ENCODE results near the gene VEZF1. TPM values are rescaled to one million over a fixed set of nuclear protein-coding genes. Genes with fewer than 3 reads are reported as not detected.

Gene VEZF1
- polyA plus RNA-seq, 3 donors, result 28.3 to 40.1 (median 29.0) TPM

GRCh38 chr17:57928928-57929327 is 59.1 kb downstream of the VEZF1 start:
- H3K36me3 ChIP-seq (replicated peaks in 1 of 2; ENCODE audit: control insufficient read depth in 1 of 2, insufficient read depth in 2 of 2, low read length in 2 of 2), result no peaks in the 10 kb centered on the region
- H3K27ac ChIP-seq (ENCODE audit: low read depth in 1 of 2, low read length in 2 of 2), result no peak overlapping the region
- no peak overlapping the region for H3K9ac ChIP-seq (ENCODE audit: insufficient read depth, low read length, poor library complexity, severe bottlenecking)
- H3K4me1 Mint-ChIP-seq, result peaks cover 12% of the 10 kb centered on the region
- no peak overlapping the region for H3K4me3 Mint-ChIP-seq
- no peak overlapping the region for H3K27ac Mint-ChIP-seq
- intact Hi-C loops (cut with micrococcal nuclease), result loop anchor here in 1 of 2 donors (5.0 kb wide), 1 partner anchor 57 kb away; no protein-coding TSS in a partner anchor
- H3K4me1 ChIP-seq (ENCODE audit: control insufficient read depth in 1 of 2, insufficient read depth in 2 of 2, low read length in 2 of 2), result peaks cover 4 to 7% of the 10 kb centered on the region in 2 donors
- H3K36me3 Mint-ChIP-seq, result peaks cover 8 to 11% of the 10 kb centered on the region in 2 donors
- TF ChIP-seq, protein P1, sequence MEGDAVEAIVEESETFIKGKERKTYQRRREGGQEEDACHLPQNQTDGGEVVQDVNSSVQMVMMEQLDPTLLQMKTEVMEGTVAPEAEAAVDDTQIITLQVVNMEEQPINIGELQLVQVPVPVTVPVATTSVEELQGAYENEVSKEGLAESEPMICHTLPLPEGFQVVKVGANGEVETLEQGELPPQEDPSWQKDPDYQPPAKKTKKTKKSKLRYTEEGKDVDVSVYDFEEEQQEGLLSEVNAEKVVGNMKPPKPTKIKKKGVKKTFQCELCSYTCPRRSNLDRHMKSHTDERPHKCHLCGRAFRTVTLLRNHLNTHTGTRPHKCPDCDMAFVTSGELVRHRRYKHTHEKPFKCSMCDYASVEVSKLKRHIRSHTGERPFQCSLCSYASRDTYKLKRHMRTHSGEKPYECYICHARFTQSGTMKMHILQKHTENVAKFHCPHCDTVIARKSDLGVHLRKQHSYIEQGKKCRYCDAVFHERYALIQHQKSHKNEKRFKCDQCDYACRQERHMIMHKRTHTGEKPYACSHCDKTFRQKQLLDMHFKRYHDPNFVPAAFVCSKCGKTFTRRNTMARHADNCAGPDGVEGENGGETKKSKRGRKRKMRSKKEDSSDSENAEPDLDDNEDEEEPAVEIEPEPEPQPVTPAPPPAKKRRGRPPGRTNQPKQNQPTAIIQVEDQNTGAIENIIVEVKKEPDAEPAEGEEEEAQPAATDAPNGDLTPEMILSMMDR (IDR thresholded peaks at IDR 0.05), result no peak
- H3K27me3 Mint-ChIP-seq (ENCODE audit: low read depth in 3 of 3), result peaks cover 10 to 18% (median 17%) of the 10 kb centered on the region in 3 donors
- H3K79me2 ChIP-seq (ENCODE audit: insufficient read depth, low read length), result no peaks in the 10 kb centered on the region
- peaks cover 54% of the 10 kb centered on the region for H4K20me1 ChIP-seq (ENCODE audit: insufficient read depth, low read length)
- H3K9me3 ChIP-seq (replicated peaks in 1 of 2; ENCODE audit: control insufficient read depth in 1 of 2, insufficient read depth in 1 of 2, low read length in 2 of 2), result no peaks in the 10 kb centered on the region
- no peaks in the 10 kb centered on the region for H3K27me3 ChIP-seq (ENCODE audit: control insufficient read depth in 2 of 2, insufficient read depth in 2 of 2, low read length in 2 of 2)
- no peak overlapping the region for H2AFZ ChIP-seq (ENCODE audit: insufficient read depth, low read depth, low read length, poor library complexity, severe bottlenecking)
- WGBS (ENCODE audit: insufficient coverage), result 97% methylated on average over 5 of the region's 5 CpGs
- DNase-seq, result no peak
- no peak overlapping the region for H3K4me2 ChIP-seq (replicated peaks; ENCODE audit: extremely low read depth, low read length, poor library complexity, severe bottlenecking)
- no peak overlapping the region for H3K4me3 ChIP-seq (replicated peaks in 1 of 3; ENCODE audit: low read depth in 2 of 3, low read length in 3 of 3)
- no peaks in the 10 kb centered on the region for H3K9me3 Mint-ChIP-seq

GRCh38 chr17:57927048-57927723 is 60.9 kb downstream of the VEZF1 start:
- H3K36me3 Mint-ChIP-seq, result peaks cover 13 to 15% of the 10 kb centered on the region in 2 donors
- Histone ChIP-seq H3K4me3 (replicated peaks in 1 of 3; ENCODE audit: low read depth in 2 of 3, low read length in 3 of 3) (no peak overlapping the region), H2AFZ (ENCODE audit: insufficient read depth, low read depth, low read length, poor library complexity, severe bottlenecking) (no peak overlapping the region), H3K4me2 (replicated peaks; ENCODE audit: extremely low read depth, low read length, poor library complexity, severe bottlenecking) (no peak overlapping the region), H3K36me3 (replicated peaks in 1 of 2; ENCODE audit: control insufficient read depth in 1 of 2, insufficient read depth in 2 of 2, low read length in 2 of 2) (no peaks in the 10 kb centered on the region), H3K27me3 (ENCODE audit: control insufficient read depth in 2 of 2, insufficient read depth in 2 of 2, low read length in 2 of 2) (no peaks in the 10 kb centered on the region), H4K20me1 (ENCODE audit: insufficient read depth, low read length) (peaks cover 42% of the 10 kb centered on the region), H3K4me1 (ENCODE audit: control insufficient read depth in 1 of 2, insufficient read depth in 2 of 2, low read length in 2 of 2) (peaks cover 4 to 7% of the 10 kb centered on the region in 2 donors), H3K79me2 (ENCODE audit: insufficient read depth, low read length) (no peaks in the 10 kb centered on the region), H3K27ac (ENCODE audit: low read depth in 1 of 2, low read length in 2 of 2) (no peak overlapping the region), H3K9me3 (replicated peaks in 1 of 2; ENCODE audit: control insufficient read depth in 1 of 2, insufficient read depth in 1 of 2, low read length in 2 of 2) (no peaks in the 10 kb centered on the region), H3K9ac (ENCODE audit: insufficient read depth, low read length, poor library complexity, severe bottlenecking) (no peak overlapping the region)
- WGBS (ENCODE audit: insufficient coverage), result 80% methylated on average over 1 of the region's 5 CpGs
- H3K4me3 Mint-ChIP-seq, result no peak overlapping the region
- intact Hi-C loops (cut with micrococcal nuclease), result loop anchor here in 1 of 2 donors (5.0 kb wide), 1 partner anchor 55 kb away; no protein-coding TSS in a partner anchor
- H3K9me3 Mint-ChIP-seq, result no peaks in the 10 kb centered on the region
- H3K27ac Mint-ChIP-seq, result peak overlapping the region in 1 of 7 donors; percentile 53
- peaks cover 12% of the 10 kb centered on the region for H3K4me1 Mint-ChIP-seq
- no peak for DNase-seq
- TF ChIP-seq, protein P1 (IDR thresholded peaks at IDR 0.05), result no peak
- H3K27me3 Mint-ChIP-seq (ENCODE audit: low read depth in 3 of 3), result peaks cover 8 to 17% (median 14%) of the 10 kb centered on the region in 3 donors
